Middle frontal gyrus (tissue), 1 donor: ENCODE measurements around the gene SCTR.

ENCODE experiments used
- DNase-seq: peaks from one replicate; pipeline ENCODE4 v3.0.0-alpha.2; 2015; ENCODE audit warnings: low spot score; ENCODE audit errors: extremely low spot score

The SCTR gene

DNA sequence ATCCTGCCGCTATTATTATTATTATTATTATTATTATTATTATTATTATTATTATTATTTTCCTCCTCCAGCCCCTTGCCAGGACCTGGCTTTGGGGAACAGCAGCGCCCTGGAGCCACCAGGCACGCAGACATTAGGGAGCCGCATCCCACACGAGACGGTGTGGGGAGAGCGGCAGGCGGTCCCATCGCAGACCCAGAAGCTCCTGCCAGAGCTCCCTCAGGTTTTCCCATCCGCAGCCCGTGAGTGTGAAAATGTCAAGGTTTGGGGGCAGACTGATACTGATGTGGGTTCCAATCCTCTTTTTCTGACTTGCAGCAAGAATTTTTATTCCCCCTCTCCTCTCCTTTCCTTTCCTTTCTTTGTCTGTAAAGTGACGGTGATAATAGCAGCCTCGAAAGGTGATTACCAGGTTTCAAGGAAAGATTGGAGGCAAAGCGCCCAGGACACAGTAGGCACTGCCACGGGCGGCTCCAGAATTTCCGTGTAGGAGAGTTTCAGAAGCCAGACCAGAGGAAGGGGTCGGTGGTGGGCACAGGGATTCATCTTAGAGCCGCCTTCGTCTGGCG is 816 bp downstream of the SCTR start:
- no peak for DNase-seq

DNA sequence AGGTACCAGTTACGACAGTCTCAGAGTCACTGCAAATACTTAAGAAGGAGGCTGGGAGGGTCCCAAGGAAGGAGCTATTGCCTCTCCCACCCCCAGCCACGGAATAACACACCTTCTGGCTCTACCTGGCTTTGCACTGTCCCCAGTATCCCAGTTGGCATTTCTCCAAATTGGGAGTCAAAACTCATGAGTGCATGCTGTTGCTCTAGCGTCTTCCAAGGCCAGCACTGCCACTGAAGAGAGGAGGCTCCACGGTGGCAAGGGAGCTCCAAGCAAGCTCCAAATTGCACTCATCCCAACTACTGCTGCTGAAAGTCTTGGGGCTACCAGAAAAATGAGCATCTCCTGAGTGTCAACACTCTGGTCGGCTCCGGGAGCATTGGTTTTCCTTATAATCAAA is 1.6 kb downstream of the SCTR start:
- DNase-seq = no peak

DNA sequence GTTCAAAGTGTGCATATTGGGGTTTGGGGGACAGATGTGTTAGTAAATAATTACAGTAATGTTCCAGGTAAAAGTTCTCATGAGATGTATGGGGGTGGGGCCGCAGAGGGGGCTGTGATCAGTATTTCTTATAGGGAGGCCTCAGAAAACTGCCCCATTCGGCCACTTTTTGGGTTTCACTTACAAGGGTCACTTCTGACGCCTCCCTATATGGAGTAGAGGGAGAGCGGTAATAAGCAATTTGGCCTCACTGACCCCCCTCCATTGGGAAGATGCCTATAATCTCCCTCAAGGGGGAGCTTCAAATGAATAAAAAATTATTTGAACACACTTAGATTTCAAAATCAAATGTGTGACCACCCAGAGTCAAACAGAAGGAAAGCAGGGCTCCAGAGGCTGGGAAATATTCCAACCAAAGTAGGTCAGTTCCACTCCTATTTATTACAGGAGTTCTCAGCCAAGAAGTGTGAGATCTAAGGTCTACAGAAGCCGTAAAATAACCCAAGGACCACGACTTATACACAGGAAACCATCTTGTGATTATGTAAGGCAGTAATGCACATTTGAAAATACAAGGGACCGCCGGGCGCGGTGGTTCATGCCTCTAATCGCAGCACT is 2.7 kb downstream of the SCTR start:
- no peak for DNase-seq

DNA sequence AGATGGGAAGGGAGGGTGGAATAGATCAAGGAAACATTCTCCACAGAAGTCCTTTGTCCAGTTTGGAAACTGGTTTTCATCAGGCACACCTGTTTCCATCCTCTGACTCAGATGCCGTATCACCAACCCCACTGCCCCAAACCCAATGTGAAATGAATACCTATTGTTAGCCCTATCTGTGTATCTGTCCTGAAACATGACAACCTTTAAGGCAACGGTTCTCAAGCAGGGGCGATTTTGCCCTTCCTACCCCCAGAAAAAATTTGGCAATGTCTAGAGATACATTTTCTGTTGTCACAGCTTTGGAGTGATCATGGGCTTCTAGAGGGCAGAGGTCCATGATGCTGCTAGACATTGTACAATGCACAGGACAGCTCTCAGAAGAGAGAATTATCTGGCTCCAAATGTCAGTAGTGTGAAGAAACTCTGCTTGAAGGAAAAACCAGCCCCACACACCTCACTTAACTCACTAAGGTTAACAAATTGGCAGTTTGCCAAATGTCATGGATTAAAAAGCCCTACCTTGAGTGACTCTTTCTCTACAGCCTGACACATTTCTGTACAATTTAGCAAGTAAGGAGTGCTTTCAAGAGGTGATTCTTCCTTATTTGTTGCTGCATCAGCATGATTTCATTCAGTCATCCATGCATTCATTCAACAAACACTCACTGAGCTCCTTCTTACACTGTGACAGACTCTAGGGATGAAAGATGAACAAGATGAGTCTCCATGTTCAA is 3.4 kb downstream of the SCTR start:
- DNase-seq = no peak

DNA sequence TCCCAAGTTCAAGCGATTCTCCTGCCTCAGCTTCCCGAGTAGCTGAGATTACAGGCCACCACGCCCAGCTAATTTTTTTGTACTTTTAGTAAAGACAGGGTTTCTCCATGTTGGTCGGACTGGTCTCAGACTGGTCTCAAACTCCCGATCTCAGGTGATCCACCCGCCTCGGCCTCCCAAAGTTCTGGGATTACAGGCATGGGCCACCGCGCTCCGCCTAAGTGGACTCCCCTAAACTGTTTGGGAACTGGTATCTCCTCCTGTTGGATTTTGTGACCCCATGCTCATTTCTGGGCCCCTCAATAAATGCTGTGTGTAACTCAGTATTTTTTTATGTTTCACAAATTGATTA is 5.2 kb downstream of the SCTR start:
- no peak for DNase-seq

DNA sequence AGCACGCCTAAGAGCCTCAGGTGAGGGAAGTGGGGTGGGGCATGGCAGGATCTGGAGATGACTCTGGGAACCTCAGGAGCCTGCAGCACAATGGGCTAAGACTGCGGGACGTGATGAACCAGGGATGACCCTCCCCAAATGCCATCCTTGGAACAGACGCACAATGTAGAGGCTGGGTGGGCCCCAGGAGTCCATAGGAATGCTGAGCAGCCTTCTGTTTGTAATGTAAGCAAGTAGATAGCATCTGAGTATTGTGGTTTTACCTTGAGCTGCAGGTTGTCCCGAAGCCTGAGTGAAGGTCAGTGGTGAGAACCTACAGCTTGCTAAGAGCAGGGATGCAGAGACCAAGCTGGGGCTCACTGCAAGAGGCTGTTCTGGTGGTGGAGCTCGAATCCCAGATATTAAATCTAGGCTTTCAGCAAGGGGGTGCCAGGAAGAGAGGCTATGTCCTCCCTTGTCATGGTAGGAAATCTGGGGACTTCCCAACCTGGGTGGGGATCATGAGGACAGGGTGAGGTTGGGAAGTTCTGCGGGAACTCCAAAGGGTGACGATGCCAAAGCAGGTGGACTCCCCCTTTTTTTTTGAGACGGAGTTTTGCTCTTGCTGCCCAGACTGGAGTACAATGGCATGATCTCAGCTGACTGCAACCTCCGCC is 5.8 kb downstream of the SCTR start:
- DNase-seq = no peak

DNA sequence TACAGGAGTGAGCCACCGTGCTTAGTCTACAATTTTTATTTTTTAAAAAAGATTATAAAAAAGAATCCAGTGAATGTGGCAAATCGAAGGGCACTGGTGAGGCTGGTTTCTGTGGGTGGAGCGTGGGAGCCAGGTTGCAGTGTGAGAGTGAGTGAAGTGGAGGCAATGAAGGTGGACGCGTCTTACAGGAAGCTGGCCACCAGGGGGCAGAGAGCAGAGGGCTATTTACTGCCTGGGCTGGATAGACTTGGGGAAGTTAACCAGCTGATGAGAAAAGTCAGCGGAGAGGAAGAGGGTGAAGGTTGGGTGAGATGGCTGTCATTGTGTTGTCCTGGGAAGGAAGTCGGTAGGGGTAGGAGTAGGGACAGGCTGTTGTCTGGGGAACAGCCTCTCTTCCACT is 6.8 kb downstream of the SCTR start:
- DNase-seq = no peak

DNA sequence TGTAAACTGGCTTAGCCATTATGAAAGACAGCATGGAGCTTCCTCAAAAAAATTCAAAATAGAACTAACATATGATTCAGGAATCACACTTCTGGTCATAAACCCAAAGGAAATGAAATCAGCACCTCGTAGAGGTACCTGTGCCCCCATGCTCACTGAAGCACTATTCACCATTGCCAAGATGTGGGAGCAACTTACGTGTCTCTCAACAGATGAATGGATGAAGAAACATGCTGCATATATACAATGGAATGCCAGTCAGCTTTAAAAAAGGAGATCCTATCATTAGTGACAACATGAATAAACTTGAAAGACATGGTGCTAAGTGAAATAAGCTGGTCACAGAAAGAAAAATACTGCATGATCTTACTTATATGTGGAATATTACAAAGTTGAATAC is 8.2 kb downstream of the SCTR start:
- DNase-seq = no peak

DNA sequence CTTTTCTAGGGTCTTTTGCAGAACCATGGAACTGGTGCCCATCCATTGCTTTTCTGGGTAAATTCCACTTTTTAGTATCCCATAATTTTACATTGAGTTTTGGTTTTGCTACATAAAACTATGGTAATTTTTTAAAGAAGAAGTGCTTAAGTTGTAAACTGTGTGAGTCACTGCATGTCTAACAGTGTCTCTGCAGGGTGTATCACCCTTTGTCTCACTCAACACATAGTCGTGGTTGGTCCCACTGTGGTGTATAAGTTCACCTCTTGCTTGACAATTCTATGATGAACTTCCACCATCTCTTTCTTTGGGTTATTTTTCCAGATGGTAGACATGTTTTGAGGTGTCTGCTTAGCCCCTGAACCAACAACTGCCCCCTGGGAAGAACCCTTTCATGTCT is 10.5 kb downstream of the SCTR start:
- DNase-seq = no peak

DNA sequence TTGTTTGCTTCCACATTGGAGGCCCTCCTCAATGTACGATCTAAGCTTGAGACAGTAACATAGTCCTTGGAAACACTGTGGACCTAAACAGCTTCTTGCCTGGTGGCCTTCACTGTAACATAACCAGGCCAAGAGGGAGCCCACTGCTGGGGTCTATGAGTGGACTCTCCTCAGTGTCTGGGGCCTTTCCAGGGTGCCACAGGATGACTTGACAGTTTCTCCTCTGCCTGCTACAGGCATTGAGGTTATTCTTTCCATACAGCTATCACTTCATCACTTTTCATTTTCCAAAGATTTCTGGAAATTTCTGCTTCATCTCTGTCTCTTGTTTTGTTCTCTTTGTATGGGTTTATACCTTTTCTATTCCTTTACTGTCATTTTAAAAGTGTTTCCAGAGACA is 11.3 kb downstream of the SCTR start:
- no peak for DNase-seq

DNA sequence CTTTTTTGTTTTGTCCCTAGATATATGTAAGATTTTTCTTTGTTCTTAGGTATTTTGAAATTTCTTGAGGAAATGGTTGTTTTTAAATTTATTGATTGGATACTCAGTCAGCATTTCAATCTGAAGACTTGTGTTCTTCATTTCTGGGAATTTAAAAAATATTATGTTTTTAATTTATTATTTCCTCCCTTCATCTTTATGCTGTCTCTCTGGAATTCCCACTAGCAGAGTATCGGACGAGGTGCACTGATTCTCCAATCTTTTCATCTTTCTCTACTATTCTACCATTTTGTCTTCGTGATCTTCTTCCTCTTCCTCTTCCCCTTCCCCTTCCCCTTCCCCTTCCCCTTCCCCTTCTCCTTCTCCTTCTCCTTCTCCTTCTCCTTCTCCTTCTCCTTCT is 12.3 kb downstream of the SCTR start:
- DNase-seq = no peak

DNA sequence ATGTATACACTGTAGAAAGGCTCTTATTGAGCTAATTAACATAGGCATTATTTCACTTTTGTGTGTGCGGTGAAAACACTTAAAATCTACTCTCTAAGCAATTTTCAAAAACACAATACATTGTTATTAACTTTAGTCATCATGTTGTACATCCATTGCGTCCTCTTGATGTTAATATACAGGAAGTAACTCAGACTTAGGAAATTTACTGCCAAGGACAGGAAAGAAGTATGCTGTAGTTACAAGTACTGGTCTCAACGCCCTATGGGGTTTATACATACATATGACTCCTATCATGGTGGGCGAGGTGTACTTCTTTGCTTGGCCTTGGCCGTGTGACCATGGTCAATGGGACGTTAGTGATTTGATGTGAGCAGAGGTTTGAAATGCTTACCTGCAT is 15.5 kb downstream of the SCTR start:
- no peak for DNase-seq

DNA sequence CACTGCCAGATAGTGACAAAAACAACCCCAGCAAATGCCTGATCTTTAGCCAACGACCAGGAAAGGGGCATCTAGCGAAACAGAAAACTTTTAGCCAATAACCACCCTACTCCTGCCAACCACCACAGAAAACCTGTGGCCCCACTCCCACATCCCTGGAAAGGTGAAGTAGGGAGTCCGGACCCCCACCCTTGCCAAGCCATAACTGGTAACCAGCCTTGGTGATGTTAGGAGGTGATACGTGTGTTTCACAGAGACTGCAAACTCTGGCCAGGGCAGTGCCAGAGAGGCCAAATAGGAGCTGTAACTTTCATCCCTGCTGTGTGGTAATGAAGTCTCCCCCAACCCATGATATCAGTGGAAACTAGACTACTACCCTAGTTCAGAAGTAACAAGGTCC is 27.6 kb downstream of the SCTR start:
- no peak for DNase-seq

DNA sequence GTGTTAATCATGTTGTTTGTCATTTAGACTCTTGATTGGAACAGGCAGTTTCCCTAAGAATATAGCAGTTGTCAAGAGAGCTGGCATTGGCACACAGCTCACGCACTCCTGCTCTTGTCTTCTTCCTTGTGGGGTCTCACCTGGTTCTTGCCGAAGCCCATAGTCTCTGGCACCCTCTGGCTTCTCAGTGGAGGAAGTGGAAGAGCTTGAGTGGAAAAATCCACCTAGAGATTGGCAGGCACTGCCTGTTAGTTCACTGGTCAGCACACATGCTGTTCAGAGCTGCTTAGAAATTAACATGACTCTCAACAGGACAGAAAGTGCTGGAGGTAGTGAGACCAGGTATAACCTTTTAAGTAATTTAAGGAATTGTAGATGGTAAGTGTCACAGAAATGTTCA is 28.3 kb downstream of the SCTR start:
- DNase-seq = no peak

DNA sequence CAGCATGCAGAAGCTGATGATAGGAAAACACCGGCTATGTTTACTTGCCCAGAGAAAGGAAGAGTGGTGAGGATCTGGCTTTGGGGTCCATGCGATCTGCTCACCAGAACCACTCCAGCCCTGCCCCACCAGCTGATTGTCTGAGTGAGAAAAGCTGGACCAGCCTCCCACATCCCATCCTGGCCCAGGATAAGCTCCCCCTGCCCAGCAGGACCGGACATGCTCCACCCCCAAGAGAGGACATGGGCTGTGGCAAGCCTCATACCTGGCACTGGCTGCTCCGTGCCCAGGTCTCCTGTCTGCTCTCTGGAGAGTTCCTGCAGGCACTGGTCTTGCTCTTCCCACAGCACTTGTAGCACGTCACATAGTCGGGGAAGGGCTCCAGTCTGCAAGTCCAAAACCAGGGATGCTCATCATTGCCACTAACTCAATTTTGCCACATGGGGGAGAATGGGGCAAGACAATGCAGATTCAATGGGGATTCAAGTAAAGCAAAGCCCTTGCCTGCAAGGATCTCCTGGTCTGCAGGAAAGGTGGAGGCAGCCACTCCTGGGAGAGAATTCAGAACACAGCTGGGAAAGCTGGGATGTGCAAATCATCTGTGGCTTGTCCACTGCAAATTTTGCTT is 30.0 kb downstream of the SCTR start:
- DNase-seq = no peak

DNA sequence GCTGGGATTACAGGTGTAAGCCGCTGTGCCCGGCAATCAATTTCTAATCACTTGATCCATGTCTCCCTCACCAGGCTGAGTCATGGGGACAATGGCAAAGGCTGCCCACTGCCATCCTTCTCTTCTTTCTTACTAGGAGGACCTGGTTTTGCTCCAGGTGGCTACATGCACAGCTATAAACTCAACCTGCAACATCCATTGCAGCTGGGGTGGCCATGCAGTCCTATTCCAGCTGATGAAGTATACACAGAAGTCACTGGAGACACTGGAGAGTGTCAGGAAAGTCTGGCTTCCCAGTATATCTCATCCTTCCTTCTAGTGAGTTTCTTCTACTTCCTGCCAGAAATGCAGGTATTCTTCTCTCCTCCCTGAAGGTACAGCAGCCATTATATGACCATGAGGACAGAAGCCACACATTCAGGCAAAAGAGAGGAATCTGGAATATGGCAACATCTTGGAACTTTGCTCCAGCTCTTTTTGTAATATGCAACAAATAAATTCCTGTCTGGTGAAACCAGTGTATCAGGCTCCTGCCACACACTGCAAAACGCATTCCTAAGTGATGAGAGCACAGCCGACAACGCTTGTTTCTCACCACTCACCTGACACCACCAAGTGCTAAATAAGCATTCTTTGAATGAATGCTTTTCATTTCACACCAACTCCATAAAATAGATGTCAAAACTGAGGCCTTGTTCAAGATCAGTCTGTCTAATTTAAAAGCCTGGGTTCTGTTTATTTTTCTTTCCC is 32.3 kb downstream of the SCTR start:
- DNase-seq = no peak

DNA sequence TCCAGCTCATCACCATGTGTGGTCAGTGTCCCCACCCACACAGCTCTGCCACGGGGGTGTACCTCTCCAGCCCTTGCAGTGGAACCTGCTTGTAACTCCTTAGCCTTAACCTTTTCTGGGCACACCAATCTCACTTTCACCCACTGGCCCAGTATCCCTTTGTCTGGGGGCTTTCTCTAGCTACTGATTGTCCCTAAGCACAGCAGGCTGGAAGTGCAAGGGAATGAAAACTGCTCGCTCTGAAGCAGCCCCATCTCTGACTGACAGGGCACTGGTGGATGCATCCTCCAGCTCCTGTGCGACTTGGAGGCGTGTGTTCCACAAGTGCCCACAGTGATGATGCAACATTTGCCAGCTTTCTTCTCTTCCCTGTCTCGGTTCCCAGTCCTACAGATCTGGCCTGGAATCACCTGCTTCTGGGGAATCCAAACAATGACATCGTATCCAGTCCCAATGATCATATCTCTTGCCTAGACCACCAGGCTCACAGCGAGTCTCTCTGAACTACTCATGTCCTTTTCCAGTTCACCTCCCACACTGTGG is 33.6 kb downstream of the SCTR start:
- no peak for DNase-seq

DNA sequence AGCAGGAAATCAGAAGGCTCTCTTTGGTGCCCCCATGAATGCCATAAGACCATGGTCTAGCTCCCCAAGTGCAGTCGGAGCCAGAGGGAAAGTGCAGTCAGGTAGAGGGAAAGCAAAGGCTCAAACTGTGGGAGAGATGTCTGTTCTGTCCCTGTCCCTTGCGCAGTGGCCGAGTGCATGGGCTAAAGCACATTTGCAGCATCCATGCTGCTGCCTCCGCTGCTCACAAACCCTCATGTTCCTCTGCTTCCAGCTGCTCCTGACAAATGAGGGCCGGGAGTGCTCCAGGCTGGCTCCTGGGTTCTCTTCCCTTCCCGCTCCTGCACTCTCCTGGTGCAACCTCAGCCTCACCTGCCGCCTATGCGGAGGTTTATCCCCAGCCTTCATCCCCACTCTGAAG is 34.2 kb downstream of the SCTR start:
- DNase-seq = no peak

DNA sequence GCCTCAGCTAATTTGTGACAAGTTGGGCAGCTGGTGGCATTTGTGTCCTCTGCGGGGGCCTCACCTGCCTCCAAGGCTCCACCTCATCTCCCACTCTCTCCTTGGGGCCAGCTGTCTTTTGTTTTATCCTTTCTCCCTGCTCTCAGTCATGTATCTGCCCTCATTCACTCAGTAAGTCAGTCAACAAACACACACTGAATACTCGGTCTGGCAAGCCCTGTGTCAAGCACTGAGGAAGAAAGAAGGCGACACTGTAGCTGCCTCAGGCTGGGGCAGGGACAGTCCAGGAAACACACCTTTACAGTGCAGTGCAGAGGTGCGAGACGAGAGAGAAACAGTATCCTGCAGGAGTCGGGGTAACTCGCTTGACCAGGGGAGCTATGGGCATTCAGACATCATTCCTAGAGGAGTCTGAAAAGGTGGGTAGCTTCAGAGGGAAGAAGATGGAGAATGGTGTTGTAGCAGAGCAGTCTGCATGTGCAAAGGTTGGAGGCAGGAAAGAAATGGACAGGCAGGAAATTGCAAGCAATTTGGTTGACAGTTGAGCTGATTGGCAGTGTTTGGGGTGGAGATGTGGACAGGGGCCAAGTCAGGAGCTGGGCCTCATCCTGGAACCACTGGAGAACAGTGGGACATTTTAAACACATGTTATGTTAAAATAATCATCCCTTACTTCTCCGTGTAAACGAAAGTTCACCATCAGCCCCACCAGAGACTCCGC is 34.9 kb downstream of the SCTR start:
- no peak for DNase-seq
